Stimulated activated CD8-positive, alpha-beta memory T cell treated with anti-CD3 and anti-CD28 coated beads, Interleukin-15, amount 100 ng/mL, for 1 hour (primary cell): Measurements from ENCODE around the gene UCN.
"Not testable (repeated sequence)": the region's sequence is repeated elsewhere in the genome, so short reads cannot be mapped to it uniquely, and the experiment has no call there.

Experiments used
- DNase-seq: peaks from one replicate; pipeline ENCODE4 v3.0.0-alpha.2; 2020; ENCODE audit warnings: low read depth

Gene UCN

DNA sequence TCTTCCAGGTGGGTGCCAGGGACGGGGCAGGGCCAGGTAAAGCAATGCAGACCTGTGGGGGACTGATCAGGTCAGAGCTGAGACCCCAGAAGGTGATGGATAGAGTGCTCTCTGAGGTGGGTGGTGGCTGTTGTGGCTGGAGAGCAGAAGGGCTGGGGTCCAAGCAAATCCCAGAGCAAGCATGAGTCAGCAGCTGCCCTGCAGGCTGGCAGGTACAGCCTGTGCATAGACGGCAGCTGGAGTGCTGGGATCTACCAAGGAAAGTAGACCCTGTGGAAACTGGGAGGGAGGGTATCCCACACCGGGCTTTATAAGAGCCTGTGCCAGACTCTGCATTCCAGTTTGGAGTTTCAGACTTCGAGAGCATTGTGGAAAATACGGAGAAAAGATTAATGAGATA lies 25.4 kb downstream of the UCN start:
- no peak for DNase-seq

DNA sequence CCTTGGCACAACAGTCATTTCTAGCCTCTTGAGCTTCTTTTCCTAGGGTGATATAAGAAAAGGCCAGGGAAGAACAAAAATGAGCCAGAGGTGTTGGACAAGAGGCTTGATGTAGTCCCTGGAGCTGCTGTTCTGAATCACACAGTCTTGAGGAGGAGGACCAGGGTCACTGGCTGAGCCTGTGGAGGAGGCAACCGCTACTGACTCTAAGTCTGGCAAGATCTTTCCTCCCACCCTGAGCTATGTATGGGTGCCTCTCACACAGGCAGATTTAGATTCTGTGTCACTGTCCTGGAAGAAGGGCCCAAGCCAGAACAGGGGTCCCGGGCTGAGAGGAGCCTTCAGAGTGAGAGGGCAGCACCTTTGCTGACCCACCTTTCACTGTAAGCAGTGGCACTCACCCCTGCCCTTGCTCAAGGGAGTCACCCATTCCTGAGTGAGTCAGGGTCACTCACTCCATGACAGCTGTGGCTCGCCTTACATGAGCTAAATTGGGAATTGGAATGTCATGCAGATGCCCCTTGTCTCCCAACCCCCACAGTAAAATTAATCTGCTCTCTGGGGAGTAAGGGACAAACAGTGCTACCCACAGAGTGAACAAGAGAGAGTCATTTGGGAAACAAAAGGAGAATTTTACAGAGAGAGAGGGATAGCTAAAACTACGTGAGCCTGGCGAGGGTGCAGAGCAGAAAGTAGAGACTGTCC lies 26.2 kb downstream of the UCN start, which contains the start of gene TRIM54:
TRIM54 (plus strand) TSS at position 575 of the 705 bp plus-strand sequence. CDS start 303 bp downstream, outside the sequence.
- no peak for DNase-seq

DNA sequence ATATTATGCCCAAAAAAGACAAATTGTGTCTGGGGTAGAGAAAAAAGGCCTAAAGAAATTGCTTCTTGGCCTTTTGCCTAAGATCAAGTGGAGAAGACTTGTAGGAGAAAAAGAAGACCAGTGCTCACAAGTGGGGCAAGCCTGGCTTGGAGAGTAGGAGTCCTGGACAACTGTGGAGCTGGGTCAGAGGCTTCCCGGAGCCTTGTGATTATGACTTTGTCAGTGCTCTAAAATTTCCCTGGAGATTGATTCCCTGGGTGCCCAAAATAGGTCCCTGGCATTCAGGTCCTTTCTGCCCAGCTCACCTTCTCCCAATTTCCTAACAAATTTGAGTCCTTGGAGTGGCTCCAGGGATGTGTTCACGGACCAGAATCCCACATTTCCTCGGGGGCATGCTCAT lies 26.8 kb downstream of the UCN start:
- DNase-seq = no peak

DNA sequence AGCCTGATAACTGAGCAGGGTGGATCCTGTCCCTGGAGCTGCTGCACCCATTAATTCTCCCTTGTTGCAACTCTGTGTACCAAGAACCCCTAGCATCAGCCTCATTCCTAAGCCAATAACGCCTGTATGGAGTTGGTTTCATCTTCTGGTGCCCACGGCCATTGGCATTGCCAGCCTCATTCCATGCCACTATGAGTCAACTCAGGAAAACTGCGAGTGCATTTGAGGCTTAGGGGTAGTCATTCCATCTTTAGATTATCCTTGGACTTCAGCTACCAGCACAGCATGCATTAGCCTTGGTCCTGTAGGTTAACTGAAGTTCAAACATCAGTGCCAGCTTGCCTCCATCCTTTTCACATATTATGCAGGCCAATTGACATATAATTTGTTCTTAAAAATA lies 27.4 kb downstream of the UCN start:
- DNase-seq = no peak

DNA sequence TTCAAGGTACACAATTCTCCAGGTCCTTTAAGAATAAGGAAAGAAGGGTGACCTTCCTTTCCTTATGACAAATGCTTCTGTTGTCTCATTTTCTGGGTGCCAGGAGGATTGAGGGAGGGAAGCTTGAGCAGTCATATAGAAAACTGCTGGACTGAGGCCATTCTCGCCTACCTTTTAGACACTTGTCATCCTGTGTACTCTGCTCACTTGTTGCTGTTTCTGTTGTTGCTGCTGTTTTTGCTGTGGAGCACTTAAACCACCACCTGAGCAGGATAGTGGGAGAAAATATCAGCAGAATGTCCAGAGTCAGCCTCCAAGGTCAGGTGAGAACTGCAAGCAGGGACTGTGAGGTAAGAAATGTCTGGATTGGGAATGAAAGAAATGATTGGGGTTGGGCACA lies 30.2 kb downstream of the UCN start:
- DNase-seq = no peak

DNA sequence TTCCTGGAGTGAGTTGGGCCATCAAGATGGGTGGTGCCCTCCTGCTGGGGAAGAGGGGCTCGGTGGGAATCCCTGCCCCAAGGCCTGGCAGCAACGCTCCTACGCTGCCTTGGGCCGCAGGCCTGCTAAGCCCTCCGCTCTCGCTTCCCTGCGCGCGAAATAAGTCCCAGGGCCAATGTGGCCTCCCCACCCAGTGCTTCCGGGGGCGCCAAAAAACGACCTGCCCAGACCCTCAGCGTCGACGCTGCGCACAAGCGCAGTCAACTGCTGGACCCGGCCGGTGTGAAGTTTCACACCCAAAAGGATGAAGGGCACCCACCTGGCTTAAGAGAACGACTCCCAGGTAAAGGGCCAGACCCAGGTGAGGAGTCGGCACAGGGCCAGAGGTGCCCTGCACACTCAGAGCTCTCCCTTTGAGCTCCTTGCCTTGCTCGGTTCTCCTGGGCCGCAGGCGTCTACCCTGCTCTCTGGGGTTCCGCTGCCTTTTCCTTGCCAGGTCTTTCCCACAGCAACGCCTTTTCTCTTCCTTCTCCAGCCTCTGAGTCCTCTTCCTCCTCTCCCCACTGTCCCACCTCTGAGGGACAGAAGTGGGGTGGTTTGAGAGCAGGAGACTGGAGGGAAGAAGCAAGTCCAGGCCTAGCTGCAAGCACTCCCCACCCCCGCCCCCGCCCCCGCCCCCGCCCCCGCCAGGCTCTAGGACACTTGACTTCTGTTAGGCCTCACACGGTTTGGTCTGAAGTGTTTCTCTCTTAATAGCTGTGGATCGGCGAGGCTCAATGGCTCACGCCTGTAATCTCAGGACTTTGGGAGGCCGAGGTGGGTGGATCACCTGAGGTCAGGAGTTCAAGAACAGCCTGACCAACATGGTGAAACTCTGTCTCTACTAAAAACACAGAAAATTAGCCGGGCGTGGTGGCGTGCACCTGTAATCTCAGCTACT lies 32.8 kb downstream of the UCN start, which contains the start of gene DNAJC5G:
DNAJC5G (plus strand) TSS at position 223 of the 940 bp plus-strand sequence. CDS start 1,296 bp downstream, outside the sequence.
- DNase-seq = no peak

DNA sequence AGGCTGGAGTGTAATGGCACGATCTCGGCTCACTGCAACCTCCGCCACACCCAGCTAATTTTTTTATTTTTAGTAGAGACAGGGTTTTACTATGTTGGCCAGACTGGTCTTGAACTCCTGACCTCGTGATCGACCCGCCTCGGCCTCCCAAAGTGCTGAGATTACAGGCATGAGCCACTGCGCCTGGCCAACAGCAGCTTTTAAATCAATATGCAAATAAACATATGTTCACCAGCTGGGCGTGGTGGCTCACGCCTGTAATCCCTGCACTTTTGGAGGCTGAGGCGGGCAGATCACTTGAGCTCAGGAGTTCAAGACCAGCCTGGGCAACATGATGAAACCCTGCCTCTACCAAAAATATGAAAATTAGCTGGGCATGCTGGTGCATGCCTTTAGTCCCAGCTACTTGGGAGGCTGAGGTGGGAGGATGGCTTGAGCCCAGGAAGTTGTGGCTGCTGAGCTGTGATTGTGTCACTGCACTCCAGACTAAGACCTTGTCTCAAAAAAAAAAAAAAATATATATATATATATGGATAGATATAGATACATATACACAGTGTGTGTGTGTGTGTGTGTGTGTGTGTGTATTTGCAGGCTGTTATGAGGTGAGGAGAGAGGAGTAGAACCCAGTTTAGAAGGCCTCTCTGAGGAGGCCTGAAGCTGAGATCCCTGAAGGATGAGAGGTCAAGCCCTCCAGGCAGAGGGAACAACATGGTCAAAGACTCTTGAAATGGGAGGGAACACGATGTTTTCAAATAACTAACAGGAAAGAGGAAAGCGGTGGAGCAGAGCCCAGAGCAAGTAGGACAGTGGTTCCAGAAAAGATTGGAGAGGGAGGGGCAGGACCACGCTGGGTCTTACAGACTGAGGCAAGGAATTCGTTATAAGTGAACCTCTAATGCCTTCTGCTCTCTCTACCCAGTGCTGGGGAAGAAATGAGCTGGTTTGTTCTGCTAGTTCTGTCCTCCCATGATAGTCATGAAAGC lies 35.4 kb downstream of the UCN start:
- DNase-seq = not testable (repeated sequence)

DNA sequence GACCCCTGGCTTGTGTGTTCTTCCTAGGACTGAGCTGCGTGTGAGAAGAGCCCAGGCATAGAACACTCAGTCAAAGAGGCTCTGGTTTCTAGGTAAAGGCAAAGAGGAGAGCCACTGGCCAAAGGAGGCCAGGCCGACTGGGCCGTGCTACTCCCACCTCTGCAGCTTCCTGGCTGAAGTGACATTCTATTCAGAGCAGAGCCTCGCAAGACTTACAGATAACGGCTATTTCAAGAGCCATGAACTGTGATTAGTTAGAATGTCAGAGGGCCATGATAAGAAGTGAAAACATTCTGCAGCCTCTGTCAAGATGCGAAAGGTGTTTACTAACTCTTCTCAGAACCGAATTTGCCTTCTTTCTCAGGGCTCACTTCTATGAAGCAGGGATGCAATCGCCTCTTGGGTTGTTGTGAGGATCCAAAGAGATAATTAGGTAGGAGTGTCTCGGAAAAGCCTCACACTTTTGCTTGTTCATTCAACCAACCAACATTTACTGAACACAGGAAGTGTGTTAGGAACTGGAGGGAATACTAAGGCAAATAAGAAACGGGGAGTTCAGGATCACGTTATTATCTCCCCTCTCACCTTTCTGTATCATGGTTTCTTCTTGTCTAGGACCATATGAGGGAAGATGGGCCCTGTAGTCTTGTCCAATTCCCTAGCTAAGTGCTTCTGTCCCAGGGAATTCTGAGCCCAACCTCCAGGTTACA lies 36.5 kb downstream of the UCN start:
- no peak for DNase-seq

DNA sequence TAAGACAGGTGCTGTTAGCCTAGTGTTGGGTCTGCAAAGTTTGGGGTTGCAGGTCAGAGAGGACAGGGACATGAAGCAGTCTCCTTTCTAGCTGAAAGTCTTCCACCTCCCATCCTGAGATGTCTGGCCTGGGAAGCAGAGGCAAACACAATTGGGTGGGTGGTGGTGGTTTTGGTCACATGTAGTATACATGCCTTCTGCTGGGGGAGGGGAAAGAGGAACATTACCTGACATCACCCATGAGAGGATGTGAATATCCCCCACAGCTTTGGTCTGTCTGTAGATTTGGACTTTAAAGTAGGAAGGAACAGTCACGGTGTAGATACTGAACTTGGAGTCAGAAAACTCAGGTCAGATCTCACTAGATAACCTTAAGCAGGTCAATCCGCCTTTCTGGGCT lies 37.6 kb downstream of the UCN start:
- DNase-seq = no peak

DNA sequence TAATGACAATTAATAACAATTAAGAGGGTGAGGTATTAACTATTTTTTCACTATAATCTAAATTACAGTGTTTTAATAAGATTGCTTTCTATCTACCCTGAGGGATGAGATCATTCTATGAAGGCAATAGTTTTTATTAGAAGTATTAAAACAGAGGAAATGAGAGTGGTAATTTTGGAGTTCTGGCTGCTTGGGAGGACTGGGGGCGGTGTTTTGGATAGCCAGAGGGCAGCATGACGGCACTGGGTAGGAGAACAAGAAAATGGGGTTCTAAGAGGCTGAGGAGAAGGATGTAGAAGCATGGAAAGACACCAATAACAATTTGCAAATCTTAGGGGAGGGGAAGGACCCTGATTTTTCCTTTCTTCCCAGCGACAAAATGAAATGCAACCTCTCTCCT lies 38.1 kb downstream of the UCN start:
- no peak for DNase-seq

DNA sequence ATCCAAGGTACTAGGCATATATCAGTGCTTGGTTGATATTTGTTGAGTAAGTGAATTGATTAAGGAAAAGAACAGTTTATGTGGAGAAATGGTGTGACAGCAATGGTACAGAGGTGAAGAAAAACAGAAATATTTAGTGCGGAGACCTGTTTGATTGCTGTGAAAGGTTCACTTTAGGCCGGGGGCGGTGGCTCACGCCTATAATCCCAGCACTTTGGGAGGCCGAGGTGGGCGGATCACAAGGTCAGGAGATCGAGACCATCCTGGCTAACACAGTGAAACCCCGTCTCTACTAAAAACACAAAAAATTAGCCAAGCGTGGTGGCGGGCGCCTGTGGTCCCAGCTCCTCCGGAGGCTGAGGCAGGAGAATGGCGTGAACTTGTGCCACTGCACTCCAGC lies 39.9 kb downstream of the UCN start:
- DNase-seq = not testable (repeated sequence)

DNA sequence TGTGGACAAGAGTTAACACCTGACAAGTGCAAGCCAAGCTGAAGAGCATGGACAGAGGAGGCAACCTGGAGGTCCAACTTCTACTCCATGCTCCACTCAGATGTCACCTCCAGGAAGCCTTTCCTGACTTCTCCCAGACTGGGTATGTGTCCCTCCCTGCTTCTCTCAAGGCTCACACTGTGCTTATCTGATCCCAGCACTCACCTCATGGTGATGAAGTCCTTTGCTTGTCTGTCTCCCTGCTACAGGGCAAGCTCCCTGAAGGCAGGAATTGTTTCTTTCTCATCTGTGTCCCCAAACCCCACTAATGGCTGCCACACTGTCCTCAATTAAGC lies 42.7 kb downstream of the UCN start:
- DNase-seq = no peak

DNA sequence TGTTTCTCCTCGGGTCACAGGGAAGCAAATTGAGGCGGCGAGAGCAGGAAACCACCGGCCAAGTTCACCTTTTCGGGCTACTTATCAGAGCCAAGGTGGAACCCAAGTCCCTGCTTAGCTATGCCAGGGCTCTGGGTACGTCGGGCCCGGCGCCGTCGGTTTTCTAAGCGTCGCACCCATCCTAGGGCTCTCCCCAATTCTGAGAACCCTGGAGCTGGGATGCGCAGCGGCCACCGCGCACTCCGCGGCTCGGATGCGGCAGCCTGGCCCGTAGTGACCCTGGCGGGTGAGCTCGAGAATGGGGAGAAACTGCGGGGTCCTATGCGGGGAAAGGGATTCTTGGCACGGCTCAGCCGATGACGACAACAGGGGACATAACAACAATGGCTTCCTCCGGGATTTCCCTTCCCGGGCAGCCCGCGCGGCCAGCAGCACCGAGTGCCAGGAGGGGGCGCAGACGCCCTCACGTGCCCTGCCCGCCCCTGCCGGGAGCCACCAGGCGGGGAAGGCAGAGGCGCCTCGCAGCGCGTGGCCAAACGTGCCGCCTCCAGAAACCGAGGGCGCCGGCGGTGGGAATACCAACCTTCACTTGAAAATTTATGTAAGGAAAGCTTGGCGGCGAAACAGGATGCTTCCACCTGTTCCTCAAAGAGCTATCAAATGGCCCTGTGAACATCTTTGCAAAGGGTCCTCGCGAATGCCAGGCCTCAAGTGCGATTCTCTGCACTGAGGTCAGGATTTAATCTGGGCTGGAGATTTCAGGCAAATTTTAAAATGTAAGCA lies 43.3 kb downstream of the UCN start:
- DNase-seq = peak; percentile 26

DNA sequence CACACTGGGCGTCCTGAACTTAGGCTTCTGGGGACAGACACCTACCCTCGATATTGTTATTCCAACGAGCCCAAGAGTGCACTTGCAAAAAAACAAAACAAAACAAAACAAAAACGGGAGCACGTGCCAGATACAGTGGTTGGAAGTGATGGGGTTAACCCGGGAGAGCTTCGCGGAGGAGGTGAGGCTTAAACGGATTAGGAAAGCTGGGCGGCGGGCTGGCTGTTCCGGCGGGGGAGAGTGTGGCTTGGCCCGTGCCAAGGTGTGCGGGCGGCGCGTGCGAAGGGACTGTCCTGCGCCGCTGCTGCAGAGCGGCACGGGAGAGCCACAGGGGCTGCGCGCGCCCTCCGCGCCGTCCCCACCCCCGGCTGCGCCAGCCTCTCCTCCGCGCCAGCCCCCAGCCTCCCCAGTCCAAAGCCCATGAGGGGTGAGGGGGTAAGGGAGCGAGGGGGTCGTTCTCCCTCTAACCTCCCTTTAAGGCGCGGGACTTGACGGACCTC lies 43.9 kb downstream of the UCN start:
- DNase-seq = no peak

DNA sequence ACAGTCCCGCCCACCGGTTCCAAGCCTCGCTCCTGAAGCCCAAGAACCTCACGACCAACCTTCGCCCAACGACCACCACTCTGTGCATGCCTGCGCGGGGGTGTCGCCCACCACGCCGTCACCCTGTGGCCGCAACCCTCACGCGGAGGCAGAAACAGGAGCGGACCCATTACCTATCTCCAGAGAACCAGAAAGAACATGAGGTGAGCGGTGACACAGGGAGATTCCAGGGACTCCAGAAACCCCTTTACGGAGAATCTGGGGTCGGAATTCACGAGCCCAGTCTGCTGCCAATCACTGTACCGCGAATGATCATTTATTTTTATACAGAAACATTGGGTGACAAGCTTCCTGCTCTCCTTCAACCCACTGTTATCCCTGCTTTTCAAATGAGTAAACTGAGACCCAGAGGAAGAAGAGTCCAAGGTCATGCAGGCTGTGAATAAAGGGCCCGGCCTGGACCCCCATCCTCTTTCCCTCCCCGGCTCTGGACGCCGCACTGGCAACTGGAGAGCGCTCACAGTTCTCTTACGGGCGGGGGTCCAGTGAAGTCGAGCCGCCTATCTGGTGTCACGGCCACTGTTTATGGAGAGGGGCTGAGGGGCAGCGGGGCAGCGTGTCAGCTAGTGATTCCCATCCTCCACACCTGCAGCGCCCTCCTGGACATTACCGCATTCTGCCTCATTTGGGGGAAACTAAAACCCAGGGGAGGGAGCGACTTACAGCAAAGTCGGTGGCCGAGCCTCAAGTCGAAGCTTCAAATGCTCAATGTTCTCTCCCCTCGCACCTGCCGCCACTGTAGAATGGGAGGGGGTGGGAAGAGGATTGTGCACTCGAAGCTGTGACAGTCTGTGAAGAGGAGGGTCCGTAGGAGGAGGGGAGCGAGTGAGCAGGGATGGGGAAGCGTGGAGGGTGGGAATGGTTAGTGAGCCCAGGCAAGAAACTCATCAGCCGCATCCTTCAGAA lies 44.7 kb downstream of the UCN start:
- DNase-seq = no peak

DNA sequence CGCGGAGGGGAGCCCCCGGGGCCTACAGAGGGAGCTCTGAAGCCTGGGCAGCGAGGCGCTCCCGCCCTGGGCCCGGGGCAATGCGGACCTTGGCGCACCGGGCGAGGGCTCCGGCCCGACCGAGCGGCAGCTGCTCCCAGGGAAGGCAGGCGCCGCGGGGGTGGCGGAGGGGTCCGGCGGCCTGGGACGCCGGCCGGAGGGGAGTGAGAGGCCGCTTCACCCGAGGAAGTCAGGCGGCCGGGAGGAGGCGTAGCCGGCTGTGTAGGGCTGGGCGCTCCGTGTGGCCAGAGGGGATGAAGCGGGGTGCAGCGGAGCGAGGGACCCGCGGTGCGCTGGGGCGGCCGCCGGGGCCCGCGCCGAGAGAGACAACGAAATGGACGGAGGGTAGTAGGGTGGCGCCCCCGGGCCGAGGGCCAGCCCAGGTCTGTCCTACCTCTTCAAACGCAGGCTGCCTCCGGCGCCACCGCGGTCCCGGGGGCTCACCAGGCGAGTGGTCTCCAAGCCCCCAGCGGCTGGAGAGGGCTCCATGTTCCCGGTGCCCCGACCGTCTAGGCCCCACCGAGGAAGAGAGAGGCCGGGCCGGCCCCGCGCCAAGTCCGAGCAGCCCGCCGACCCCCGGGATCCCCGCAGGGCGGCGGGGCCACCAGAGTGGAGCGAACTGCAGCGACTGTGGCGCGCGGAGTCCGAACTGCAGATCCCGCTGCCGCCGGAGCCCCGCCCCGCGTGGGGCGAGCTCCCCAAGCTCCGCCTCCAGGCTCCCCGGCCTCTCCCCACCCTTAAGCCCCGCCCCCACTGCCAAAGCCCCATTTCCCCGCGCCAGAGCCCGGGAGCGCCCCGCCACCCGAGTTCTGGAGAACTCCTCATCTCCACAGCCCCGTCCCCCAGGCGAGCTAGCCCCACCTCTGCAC lies 45.6 kb downstream of the UCN start, which contains the start of gene SLC30A3:
SLC30A3 (minus strand) TSS at position 669 of the 908 bp plus-strand sequence; CDS start at position 528, 141 bp downstream.
- peak; percentile 35 for DNase-seq

DNA sequence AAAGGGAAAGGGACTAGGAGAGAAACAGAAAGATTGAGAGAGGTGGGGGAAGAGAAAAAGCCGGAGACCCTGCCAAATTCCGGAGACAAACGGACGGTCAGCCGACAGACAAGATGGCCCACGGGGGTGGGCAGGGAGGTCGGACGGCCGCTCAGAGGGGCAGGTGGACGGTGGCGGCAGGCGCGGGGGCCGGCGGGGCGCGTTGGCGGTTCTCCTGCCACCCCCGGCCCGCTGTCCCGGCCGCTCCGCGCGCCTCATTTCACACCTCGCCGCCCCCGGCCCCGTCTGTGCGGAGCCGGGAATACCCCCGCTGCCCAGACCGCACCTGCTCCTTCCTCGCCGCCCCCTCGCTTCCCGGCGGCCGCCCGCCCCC lies 46.3 kb downstream of the UCN start:
- DNase-seq = no peak
